Fibroblast of lung (primary cell): ENCODE data around the gene SORL1. TPM values are rescaled to one million over a fixed set of nuclear protein-coding genes. Genes with fewer than 3 reads are reported as not detected.

ENCODE experiments used
- DNase-seq, 2 donors: peaks; one replicate each; pipeline versions ENCODE4 v3.0.0 to v3.0.0-alpha.2; 2010; ENCODE audit warnings: low read depth in 2 of 2
- H2AFZ ChIP-seq: 2 replicates; pipeline ENCODE4 v1.5.1; 2012; ENCODE audit warnings: low read length, control low read depth, inconsistent platforms
- H3K27ac ChIP-seq: 2 replicates; pipeline ENCODE4 v1.5.1; 2011; ENCODE audit warnings: low read length, control low read depth; ENCODE audit not compliant: insufficient read depth
- H3K27me3 ChIP-seq: 2 replicates; pipeline ENCODE4 v1.5.1; 2011; ENCODE audit warnings: mild to moderate bottlenecking, low read length; ENCODE audit not compliant: control insufficient read depth, insufficient read depth
- H3K36me3 ChIP-seq: 2 replicates; pipeline ENCODE4 v1.5.1; 2011; ENCODE audit warnings: low read length; ENCODE audit not compliant: control insufficient read depth, insufficient read depth
- H3K4me1 ChIP-seq: 2 replicates; pipeline ENCODE4 v1.5.1; 2011; ENCODE audit warnings: low read length; ENCODE audit not compliant: control insufficient read depth, insufficient read depth; ENCODE audit errors: extremely low read depth
- H3K4me2 ChIP-seq: 2 replicates; pipeline ENCODE4 v1.5.1; 2011; ENCODE audit warnings: low read length, control low read depth; ENCODE audit not compliant: insufficient read depth; ENCODE audit errors: extremely low read depth
- H3K4me3 ChIP-seq, 4 experiments: fragments of 200-600 bp in 1 of 4; sonication (generic) in 1 of 4; replicated peaks in 1 of 4; 2 replicates each; pipeline ENCODE4 v1.5.1; 2011 to 2016; ENCODE audit warnings: low read length in 4 of 4, low read depth in 3 of 4, mild to moderate bottlenecking in 3 of 4, control low read depth in 2 of 4, inconsistent platforms in 1 of 4, mixed read lengths in 1 of 4; ENCODE audit not compliant: insufficient read depth in 1 of 4; ENCODE audit errors: control extremely low read depth in 1 of 4
- H3K79me2 ChIP-seq: 2 replicates; pipeline ENCODE4 v1.5.1; 2012; ENCODE audit warnings: mild to moderate bottlenecking, low read length, inconsistent platforms; ENCODE audit not compliant: control insufficient read depth, insufficient read depth
- H3K9ac ChIP-seq: 2 replicates; pipeline ENCODE4 v1.5.1; 2011; ENCODE audit warnings: mild to moderate bottlenecking, low read length, control low read depth; ENCODE audit not compliant: insufficient read depth
- H3K9me3 ChIP-seq: 2 replicates; pipeline ENCODE4 v1.5.1; 2012; ENCODE audit warnings: low read depth, low read length; ENCODE audit not compliant: control insufficient read depth, insufficient read depth
- H4K20me1 ChIP-seq: 2 replicates; pipeline ENCODE4 v1.5.1; 2011; ENCODE audit warnings: low read length; ENCODE audit not compliant: control insufficient read depth, insufficient read depth; ENCODE audit errors: extremely low read depth
- EZH2 ChIP-seq: IDR thresholded peaks from 2 replicates; pipeline ENCODE4 v1.5.1; 2012; ENCODE audit warnings: low read length, control low read depth, mild to moderate bottlenecking; ENCODE audit errors: missing control alignments
- polyA plus RNA-seq, 2 donors: library from polyadenylated mRNA; depleted of rRNA in 1 of 2; stranded (reverse) in 1 of 2; unstranded in 1 of 2; fragments of >200 nt; gene quantifications; 2 replicates each; pipeline ENCODE4 v1.2.1, GENCODE V29; 2011 to 2012; ENCODE audit warnings: missing spikeins in 1 of 2
- total RNA-seq: library from RNA; depleted of rRNA; stranded (reverse); fragments of >200 nt; gene quantifications from 2 replicates; pipeline ENCODE4 v1.2.1, GENCODE V29; 2014
- TF ChIP-seq, protein P1 (sequence below), 2 donors: IDR thresholded peaks in 1 of 2; conservative IDR thresholded peaks in 1 of 2; 1 replicate in 1 of 2; 2 replicates in 1 of 2; pipeline ENCODE4 v1.5.1; 2011 to 2012; ENCODE audit warnings: low read length in 2 of 2, control low read depth in 1 of 2, inconsistent platforms in 1 of 2, low read depth in 1 of 2, mild to moderate bottlenecking in 1 of 2

The SORL1 gene
- total and polyA plus RNA-seq, 2 donors (not counting 1 experiment from before 2014, with no cell fraction given), result 0.58 to 10.9 TPM

DNA sequence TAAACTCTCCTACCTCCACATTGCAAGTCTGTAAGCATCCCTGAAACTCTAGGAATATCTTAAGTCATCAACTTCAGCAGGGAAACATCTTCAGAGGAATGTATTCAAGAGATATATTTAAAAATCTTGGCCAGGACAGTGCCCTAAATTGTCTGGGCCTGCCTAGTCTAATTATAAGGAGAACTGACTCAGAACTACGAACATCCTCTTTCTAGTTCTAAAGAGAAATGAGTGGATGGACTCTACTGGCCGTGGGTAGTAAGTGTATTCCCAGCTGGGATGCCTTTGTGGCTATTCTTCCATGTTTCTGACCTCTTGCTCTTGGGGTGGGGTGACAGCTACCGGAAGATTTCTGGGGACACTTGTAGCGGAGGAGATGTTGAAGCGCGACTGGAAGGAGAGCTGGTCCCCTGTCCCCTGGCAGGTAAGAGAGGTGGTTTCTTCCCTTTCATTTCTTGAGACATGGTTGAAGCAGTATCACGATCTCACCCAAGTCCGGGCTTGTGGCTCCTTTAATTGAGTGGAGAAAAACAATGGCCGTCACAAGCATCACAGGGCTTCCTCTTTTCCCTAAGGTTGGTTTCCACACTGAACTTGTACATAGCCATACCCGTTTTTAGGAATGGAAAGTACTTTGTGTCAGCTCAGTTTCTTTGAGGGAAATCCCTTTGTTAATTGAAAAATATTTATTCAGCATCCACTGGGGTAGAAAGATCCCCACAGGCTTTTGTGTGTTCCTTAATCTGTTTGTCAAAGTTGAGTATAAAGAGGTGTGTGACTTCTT, 98.3 kb downstream of the SORL1 start:
- Histone ChIP-seq H3K4me2 (no peak overlapping the region), H3K9ac (no peak overlapping the region), H3K79me2 (no peaks in the 10 kb centered on the region), H3K9me3 (no peaks in the 10 kb centered on the region), H3K27ac (no peak overlapping the region), H4K20me1 (no peaks in the 10 kb centered on the region), H3K4me1 (no peaks in the 10 kb centered on the region), H2AFZ (no peak overlapping the region), H3K27me3 (no peaks in the 10 kb centered on the region), H3K36me3 (no peaks in the 10 kb centered on the region), H3K4me3 (no peak overlapping the region)
- no peak for DNase-seq
- TF ChIP-seq EZH2, result no peak
- TF ChIP-seq, protein P1, sequence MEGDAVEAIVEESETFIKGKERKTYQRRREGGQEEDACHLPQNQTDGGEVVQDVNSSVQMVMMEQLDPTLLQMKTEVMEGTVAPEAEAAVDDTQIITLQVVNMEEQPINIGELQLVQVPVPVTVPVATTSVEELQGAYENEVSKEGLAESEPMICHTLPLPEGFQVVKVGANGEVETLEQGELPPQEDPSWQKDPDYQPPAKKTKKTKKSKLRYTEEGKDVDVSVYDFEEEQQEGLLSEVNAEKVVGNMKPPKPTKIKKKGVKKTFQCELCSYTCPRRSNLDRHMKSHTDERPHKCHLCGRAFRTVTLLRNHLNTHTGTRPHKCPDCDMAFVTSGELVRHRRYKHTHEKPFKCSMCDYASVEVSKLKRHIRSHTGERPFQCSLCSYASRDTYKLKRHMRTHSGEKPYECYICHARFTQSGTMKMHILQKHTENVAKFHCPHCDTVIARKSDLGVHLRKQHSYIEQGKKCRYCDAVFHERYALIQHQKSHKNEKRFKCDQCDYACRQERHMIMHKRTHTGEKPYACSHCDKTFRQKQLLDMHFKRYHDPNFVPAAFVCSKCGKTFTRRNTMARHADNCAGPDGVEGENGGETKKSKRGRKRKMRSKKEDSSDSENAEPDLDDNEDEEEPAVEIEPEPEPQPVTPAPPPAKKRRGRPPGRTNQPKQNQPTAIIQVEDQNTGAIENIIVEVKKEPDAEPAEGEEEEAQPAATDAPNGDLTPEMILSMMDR (conservative IDR thresholded peaks at IDR 0.05 in 1 of 2, IDR thresholded peaks at IDR 0.05 in 1 of 2; ENCODE audit: low read depth in 1 of 2, low read length in 2 of 2), result no peak

DNA sequence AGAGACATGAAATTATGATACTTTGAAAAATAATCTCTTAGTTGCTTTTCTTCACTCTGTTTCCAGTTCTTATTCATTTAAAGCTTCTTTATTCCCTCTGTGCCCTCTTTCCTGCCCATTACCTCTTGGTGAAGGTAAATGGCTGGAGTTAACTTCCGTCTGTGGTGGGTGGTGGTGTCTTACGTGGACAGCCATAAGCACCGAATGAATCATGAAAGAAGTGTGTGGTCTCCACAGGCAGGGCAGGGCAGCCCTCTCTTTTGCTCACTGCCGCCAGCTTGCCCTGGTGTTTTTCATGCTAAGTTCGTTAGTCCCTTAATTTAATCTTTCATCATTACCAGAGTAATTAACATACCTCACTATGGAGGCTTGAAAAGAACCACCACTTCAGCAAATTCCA, 99.3 kb downstream of the SORL1 start:
- DNase-seq, result no peak
- Histone ChIP-seq H3K27me3 (no peaks in the 10 kb centered on the region), H2AFZ (no peak overlapping the region), H3K4me2 (no peak overlapping the region), H3K79me2 (no peaks in the 10 kb centered on the region), H3K27ac (no peak overlapping the region), H3K9me3 (no peaks in the 10 kb centered on the region), H3K4me3 (no peak overlapping the region), H3K4me1 (no peaks in the 10 kb centered on the region), H4K20me1 (no peaks in the 10 kb centered on the region), H3K9ac (no peak overlapping the region), H3K36me3 (no peaks in the 10 kb centered on the region)
- TF ChIP-seq, protein P1 (conservative IDR thresholded peaks at IDR 0.05 in 1 of 2, IDR thresholded peaks at IDR 0.05 in 1 of 2; ENCODE audit: low read depth in 1 of 2, low read length in 2 of 2), result no peak
- TF ChIP-seq EZH2, result no peak

DNA sequence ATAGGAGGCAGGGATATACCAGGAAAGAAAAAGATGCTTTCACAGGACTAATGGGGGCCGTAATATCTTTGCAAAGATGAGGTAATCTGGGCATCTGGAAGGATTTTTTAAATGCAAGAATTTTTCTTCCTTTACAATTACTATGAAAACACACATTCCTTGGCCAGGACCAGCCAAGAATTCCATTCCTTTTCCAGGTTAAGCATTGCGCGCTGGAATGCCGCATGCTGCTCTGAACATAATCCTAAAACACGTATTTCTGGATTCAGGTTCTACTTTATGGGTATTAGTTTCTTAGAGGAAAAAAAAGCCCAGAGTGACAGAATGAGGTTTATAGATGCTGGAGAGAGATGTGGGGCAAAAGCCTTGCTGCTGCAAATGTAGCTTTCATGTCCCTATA, 100.0 kb downstream of the SORL1 start:
- Histone ChIP-seq H3K27me3 (no peaks in the 10 kb centered on the region), H3K9me3 (no peaks in the 10 kb centered on the region), H4K20me1 (no peaks in the 10 kb centered on the region), H3K4me1 (no peaks in the 10 kb centered on the region), H3K9ac (no peak overlapping the region), H3K79me2 (no peaks in the 10 kb centered on the region), H3K4me3 (no peak overlapping the region), H3K4me2 (no peak overlapping the region), H3K36me3 (no peaks in the 10 kb centered on the region), H3K27ac (no peak overlapping the region), H2AFZ (no peak overlapping the region)
- TF ChIP-seq EZH2, result no peak
- TF ChIP-seq, protein P1 (conservative IDR thresholded peaks at IDR 0.05 in 1 of 2, IDR thresholded peaks at IDR 0.05 in 1 of 2; ENCODE audit: low read depth in 1 of 2, low read length in 2 of 2), result no peak
- DNase-seq, result no peak
